Stimulated activated CD8-positive, alpha-beta memory T cell treated with anti-CD3 and anti-CD28 coated beads, Interleukin-4, amount 100 ng/mL, for 48 hours (primary cell): ENCODE measurements around the gene PSME4.
"Not testable (repeated sequence)": the region's sequence is repeated elsewhere in the genome, so short reads cannot be mapped to it uniquely, and the experiment has no call there.

Source experiments
- DNase-seq: peaks from one replicate; pipeline ENCODE4 v3.0.0-alpha.2; 2020

PSME4 gene

GRCh38 chr2:53886406-53887280 lies 84.2 kb downstream of the PSME4 start:
- DNase-seq, result no peak

- DNase-seq, result no peak
Observed at GRCh38 chr2:53884883-53885282, 85.9 kb downstream of the PSME4 start.

- DNase-seq, result no peak
Observed at GRCh38 chr2:53881986-53882385, 88.8 kb downstream of the PSME4 start.

- no peak for DNase-seq
Observed at GRCh38 chr2:53881360-53881759, 89.4 kb downstream of the PSME4 start.

GRCh38 chr2:53880756-53881155 lies 90.0 kb downstream of the PSME4 start:
- DNase-seq, result no peak

- no peak for DNase-seq
Observed at GRCh38 chr2:53877556-53877955, 93.2 kb downstream of the PSME4 start.

- DNase-seq, result no peak
Observed at GRCh38 chr2:53877112-53877511, 93.7 kb downstream of the PSME4 start.

- no peak for DNase-seq
Observed at GRCh38 chr2:53874401-53874950, 96.3 kb downstream of the PSME4 start.

GRCh38 chr2:53867773-53868172 lies 103.0 kb downstream of the PSME4 start:
- no peak for DNase-seq

GRCh38 chr2:53867169-53867568 lies 103.6 kb downstream of the PSME4 start:
- DNase-seq, result no peak

- DNase-seq, result no peak
Observed at GRCh38 chr2:53865962-53866361, 104.8 kb downstream of the PSME4 start.

GRCh38 chr2:53865264-53865663 lies 105.5 kb downstream of the PSME4 start:
- DNase-seq, result no peak

GRCh38 chr2:53863538-53864227 lies 107.1 kb downstream of the PSME4 start:
- DNase-seq, result no peak

- DNase-seq, result no peak
Observed at GRCh38 chr2:53861824-53862223, 109.0 kb downstream of the PSME4 start.

- DNase-seq, result no peak
Observed at GRCh38 chr2:53859206-53860181, 111.3 kb downstream of the PSME4 start, which contains the start of gene GPR75. Gene GPR75, minus strand, starts transcription at chr2:53859967. Its CDS starts 5,211 bp downstream, at chr2:53854756.

GRCh38 chr2:53856272-53856671 lies 114.5 kb downstream of the PSME4 start:
- no peak for DNase-seq

GRCh38 chr2:53854678-53855077 lies 116.1 kb downstream of the PSME4 start:
- no peak for DNase-seq

GRCh38 chr2:53852532-53852931 lies 118.3 kb downstream of the PSME4 start:
- no peak for DNase-seq

- not testable (repeated sequence) for DNase-seq
Observed at GRCh38 chr2:53851052-53851757, 119.6 kb downstream of the PSME4 start.

GRCh38 chr2:53848062-53848461 lies 122.7 kb downstream of the PSME4 start:
- no peak for DNase-seq

GRCh38 chr2:53843595-53843994 lies 127.2 kb downstream of the PSME4 start:
- DNase-seq, result no peak

- DNase-seq, result no peak
Observed at GRCh38 chr2:53842891-53843290, 127.9 kb downstream of the PSME4 start.
